Glutamatergic neuron (in vitro differentiated cells): ENCODE results near the gene C16orf95. TPM values are rescaled to one million over a fixed set of nuclear protein-coding genes. Genes with fewer than 3 reads are reported as not detected.

ENCODE experiments used
- DNase-seq: peaks from one replicate; pipeline ENCODE4 v3.0.0; 2022
- H3K27ac Mint-ChIP-seq: one replicate; pipeline ENCODE4 v1.8.0; 2020; ENCODE audit warnings: mild to moderate bottlenecking, mixed read lengths, inconsistent platforms; ENCODE audit not compliant: unreplicated experiment
- H3K27me3 Mint-ChIP-seq: one replicate; pipeline ENCODE4 v1.8.0; 2020; ENCODE audit warnings: mild to moderate bottlenecking, moderate library complexity, mixed read lengths, inconsistent platforms; ENCODE audit not compliant: unreplicated experiment
- H3K36me3 Mint-ChIP-seq: one replicate; pipeline ENCODE4 v1.8.0; 2020; ENCODE audit warnings: mild to moderate bottlenecking, mixed read lengths, inconsistent platforms; ENCODE audit not compliant: unreplicated experiment
- H3K4me1 Mint-ChIP-seq: one replicate; pipeline ENCODE4 v1.8.0; 2020; ENCODE audit warnings: mild to moderate bottlenecking, low read depth, mixed read lengths, inconsistent platforms; ENCODE audit not compliant: unreplicated experiment
- H3K4me3 Mint-ChIP-seq: one replicate; pipeline ENCODE4 v1.8.0; 2020; ENCODE audit warnings: mild to moderate bottlenecking, mixed read lengths, inconsistent platforms; ENCODE audit not compliant: unreplicated experiment
- H3K9me3 Mint-ChIP-seq: one replicate; pipeline ENCODE4 v1.8.0; 2020; ENCODE audit warnings: mild to moderate bottlenecking, moderate library complexity, mixed read lengths, inconsistent platforms; ENCODE audit not compliant: unreplicated experiment
- total RNA-seq: library from RNA; stranded (reverse); fragmentation: NEBNext Ultra II Directional; extraction: Animal tissue kit (Norgen Biotek cat#: 25700); gene quantifications from one replicate; pipeline ENCODE4 v1.2.1, GENCODE V29; 2021; ENCODE audit not compliant: unreplicated experiment
- TF ChIP-seq, protein P1 (sequence below): fragments of 200-600 bp; sonication (generic); IDR thresholded peaks from one replicate; pipeline ENCODE4 v1.5.0; 2021; ENCODE audit not compliant: partially characterized antibody, unreplicated experiment

The C16orf95 gene
- total RNA-seq, 1 donor from 2014 or later = 9.2 TPM

DNA sequence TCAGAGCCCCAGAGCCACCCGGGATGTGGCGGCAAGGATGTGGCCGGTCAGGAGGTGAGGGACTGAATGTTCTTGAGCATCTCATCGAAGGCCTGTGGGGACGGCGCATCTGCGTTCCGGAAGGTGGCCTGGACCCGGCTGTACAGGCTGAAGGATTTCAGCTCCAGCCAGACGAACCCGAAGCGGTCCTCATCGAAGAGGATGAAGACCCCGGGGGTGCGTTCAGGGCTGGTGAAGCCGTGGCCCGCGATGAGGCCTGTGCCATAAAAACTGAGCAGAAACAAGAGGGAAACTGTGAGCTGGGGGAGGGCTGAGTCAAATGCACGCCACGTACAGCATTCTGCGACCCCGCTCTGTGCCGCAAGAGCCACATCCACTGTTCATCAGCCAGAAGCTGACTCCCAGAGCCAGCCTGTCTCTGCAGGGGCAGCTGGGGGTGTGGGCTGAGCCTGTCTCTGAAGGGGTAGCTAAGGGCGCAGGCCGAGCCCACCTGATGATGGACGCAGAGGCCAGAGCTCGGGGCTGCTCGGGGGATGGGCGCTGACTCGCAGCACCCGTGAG lies 14.1 kb upstream of the C16orf95 start:
- no peak overlapping the region for H3K4me3 Mint-ChIP-seq
- H3K36me3 Mint-ChIP-seq = no peaks in the 10 kb centered on the region
- peaks cover 7% of the 10 kb centered on the region for H3K27me3 Mint-ChIP-seq
- TF ChIP-seq, protein P1, sequence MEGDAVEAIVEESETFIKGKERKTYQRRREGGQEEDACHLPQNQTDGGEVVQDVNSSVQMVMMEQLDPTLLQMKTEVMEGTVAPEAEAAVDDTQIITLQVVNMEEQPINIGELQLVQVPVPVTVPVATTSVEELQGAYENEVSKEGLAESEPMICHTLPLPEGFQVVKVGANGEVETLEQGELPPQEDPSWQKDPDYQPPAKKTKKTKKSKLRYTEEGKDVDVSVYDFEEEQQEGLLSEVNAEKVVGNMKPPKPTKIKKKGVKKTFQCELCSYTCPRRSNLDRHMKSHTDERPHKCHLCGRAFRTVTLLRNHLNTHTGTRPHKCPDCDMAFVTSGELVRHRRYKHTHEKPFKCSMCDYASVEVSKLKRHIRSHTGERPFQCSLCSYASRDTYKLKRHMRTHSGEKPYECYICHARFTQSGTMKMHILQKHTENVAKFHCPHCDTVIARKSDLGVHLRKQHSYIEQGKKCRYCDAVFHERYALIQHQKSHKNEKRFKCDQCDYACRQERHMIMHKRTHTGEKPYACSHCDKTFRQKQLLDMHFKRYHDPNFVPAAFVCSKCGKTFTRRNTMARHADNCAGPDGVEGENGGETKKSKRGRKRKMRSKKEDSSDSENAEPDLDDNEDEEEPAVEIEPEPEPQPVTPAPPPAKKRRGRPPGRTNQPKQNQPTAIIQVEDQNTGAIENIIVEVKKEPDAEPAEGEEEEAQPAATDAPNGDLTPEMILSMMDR = no peak
- no peak overlapping the region for H3K27ac Mint-ChIP-seq
- H3K4me1 Mint-ChIP-seq = peaks cover 10% of the 10 kb centered on the region
- peak; percentile 16 for DNase-seq
- H3K9me3 Mint-ChIP-seq = peaks cover 7% of the 10 kb centered on the region

DNA sequence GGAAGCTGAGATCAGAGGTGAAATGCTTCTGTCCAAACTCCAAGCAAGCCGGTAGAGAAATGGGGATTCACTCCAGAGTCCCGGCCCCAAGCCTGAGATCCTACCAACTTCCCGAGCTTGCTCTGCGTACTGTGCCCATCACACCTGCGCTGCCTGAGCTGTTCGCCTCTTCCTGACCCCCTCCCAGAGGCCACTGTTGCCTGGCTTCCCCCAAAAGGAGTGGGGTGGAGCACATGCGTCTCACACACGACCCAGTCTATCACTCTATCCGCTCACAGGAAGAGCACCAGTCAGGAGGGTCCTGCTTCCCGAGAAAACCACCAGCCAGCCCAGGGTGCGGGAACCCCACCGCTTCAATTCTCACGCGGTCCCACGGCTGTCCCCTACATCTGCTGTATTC lies 13.5 kb upstream of the C16orf95 start:
- TF ChIP-seq, protein P1 = no peak
- H3K9me3 Mint-ChIP-seq = peaks cover 7% of the 10 kb centered on the region
- H3K27me3 Mint-ChIP-seq = peaks cover 9% of the 10 kb centered on the region
- no peak overlapping the region for H3K27ac Mint-ChIP-seq
- no peak overlapping the region for H3K4me3 Mint-ChIP-seq
- H3K36me3 Mint-ChIP-seq = no peaks in the 10 kb centered on the region
- DNase-seq = peak; percentile 3
- H3K4me1 Mint-ChIP-seq = peaks cover 16% of the 10 kb centered on the region

DNA sequence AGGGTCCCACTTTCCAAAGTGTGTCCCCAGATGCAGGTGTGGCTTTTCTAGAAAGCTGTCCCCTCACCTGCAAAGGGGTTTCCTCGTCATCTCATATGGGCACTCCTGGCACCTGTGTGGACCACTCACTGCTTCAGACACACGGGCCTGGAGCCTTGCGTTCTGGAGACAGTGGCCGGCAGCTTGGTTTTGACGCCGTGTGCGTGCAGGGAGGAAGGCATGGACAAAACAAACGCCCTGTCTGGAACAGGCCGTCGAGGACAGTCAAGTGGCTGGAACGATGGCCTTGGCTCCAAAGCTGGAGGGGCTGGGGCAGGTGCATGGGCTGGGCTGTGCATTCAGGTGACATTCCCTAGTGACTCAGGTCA lies 13.0 kb upstream of the C16orf95 start:
- Mint-ChIP-seq H3K27ac (no peak overlapping the region), H3K4me1 (peaks cover 16% of the 10 kb centered on the region), H3K36me3 (no peaks in the 10 kb centered on the region), H3K9me3 (peaks cover 7% of the 10 kb centered on the region), H3K27me3 (peaks cover 8% of the 10 kb centered on the region), H3K4me3 (no peak overlapping the region)
- peak; percentile 1 for DNase-seq
- TF ChIP-seq, protein P1 = no peak

GRCh38 chr16:87329436-87330256 lies 12.5 kb upstream of the C16orf95 start:
- no peak overlapping the region for H3K27ac Mint-ChIP-seq
- no peaks in the 10 kb centered on the region for H3K36me3 Mint-ChIP-seq
- H3K9me3 Mint-ChIP-seq = peaks cover 6% of the 10 kb centered on the region
- no peak overlapping the region for H3K4me3 Mint-ChIP-seq
- peaks cover 8% of the 10 kb centered on the region for H3K27me3 Mint-ChIP-seq
- H3K4me1 Mint-ChIP-seq = peaks cover 16% of the 10 kb centered on the region
- TF ChIP-seq, protein P1 = no peak
- peak; percentile 8 for DNase-seq

DNA sequence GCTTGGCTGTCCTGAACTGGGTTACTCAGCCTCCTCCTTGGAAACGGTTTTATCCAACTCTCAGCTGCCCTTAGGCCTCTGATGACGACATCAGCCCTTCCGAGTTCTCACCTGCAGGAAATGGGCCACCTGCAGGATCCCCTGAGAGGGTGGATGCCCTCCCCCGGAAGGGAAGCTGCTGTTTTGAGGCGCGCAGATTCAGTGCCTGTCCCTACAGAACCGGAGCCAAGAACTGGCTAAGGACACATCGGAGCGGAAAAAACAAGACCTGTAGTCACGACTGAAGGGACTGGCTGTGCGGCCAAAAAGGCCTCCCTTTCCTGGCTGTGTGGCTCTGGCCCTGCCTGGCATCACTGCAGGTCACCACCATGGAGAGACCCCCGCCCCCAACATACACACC lies 11.7 kb upstream of the C16orf95 start:
- H3K36me3 Mint-ChIP-seq = no peaks in the 10 kb centered on the region
- DNase-seq = peak; percentile 7
- H3K9me3 Mint-ChIP-seq = peaks cover 6% of the 10 kb centered on the region
- H3K4me1 Mint-ChIP-seq = peaks cover 16% of the 10 kb centered on the region
- TF ChIP-seq, protein P1 = no peak
- H3K27ac Mint-ChIP-seq = no peak overlapping the region
- no peak overlapping the region for H3K4me3 Mint-ChIP-seq
- H3K27me3 Mint-ChIP-seq = peaks cover 9% of the 10 kb centered on the region
